OCI-LY1 (cell line): ENCODE results near the gene NRTN.

Source experiments
- EZH2 ChIP-seq: fragments of 200-600 bp; sonication (generic), shearing (Covaris generic); IDR thresholded peaks from 2 replicates; pipeline ENCODE4 v1.8.0; 2017; ENCODE audit warnings: borderline replicate concordance, mixed run types, mild to moderate bottlenecking, antibody characterized with exemption, low read length, moderate library complexity, mixed read lengths
- TF ChIP-seq, protein P1 (sequence below): fragments of 200-600 bp; sonication (generic), shearing (Covaris generic); IDR thresholded peaks from 2 replicates; pipeline ENCODE4 v1.5.1; 2017; ENCODE audit warnings: mild to moderate bottlenecking, antibody characterized with exemption, low read length, moderate library complexity, mixed read lengths

DNA sequence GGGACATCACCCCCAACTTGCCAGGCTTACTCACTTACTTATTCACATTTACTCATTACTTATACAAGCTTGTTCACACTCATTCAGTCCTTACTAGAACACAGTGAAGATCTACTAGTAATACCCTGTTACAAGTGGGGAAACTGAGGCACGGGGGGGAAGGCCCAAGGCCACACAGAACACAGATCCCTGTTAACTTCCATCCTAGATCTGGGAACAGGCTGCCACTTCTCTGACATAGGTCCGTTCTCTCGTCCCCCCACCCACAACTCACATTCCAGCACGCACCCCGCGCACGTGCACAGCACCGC is 1.5 kb upstream of the NRTN start:
- TF ChIP-seq, protein P1, sequence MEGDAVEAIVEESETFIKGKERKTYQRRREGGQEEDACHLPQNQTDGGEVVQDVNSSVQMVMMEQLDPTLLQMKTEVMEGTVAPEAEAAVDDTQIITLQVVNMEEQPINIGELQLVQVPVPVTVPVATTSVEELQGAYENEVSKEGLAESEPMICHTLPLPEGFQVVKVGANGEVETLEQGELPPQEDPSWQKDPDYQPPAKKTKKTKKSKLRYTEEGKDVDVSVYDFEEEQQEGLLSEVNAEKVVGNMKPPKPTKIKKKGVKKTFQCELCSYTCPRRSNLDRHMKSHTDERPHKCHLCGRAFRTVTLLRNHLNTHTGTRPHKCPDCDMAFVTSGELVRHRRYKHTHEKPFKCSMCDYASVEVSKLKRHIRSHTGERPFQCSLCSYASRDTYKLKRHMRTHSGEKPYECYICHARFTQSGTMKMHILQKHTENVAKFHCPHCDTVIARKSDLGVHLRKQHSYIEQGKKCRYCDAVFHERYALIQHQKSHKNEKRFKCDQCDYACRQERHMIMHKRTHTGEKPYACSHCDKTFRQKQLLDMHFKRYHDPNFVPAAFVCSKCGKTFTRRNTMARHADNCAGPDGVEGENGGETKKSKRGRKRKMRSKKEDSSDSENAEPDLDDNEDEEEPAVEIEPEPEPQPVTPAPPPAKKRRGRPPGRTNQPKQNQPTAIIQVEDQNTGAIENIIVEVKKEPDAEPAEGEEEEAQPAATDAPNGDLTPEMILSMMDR: no peak
- TF ChIP-seq EZH2: no peak
